H1 (cell line): ENCODE data around the gene DLG4. TPM values are rescaled to one million over a fixed set of nuclear protein-coding genes. Genes with fewer than 3 reads are reported as not detected.
A peak's percentile ranks its signal among the peaks of the same experiment; 100 is the strongest.

Experiments
- ATF3 ChIP-seq: IDR thresholded peaks from 2 replicates; pipeline ENCODE4 v1.6.1; 2011; ENCODE audit warnings: low read depth, mild to moderate bottlenecking, low read length; ENCODE audit not compliant: insufficient read depth
- CHD1 ChIP-seq: IDR thresholded peaks from 2 replicates; pipeline ENCODE4 v1.6.1; 2012; ENCODE audit warnings: low read depth, low read length, improper control_type of control experiment
- CTBP2 ChIP-seq: IDR thresholded peaks from 2 replicates; pipeline ENCODE4 v1.7.0; 2011; ENCODE audit warnings: borderline replicate concordance, mild to moderate bottlenecking, moderate library complexity, mixed read lengths, low read length; ENCODE audit not compliant: insufficient read depth, insufficient read length
- CTCF ChIP-seq, 3 experiments: IDR thresholded peaks; 1 replicate in 2 of 3; 2 replicates in 1 of 3; pipeline versions ENCODE4 v1.5.1 to v1.6.1; 2011; ENCODE audit warnings: low read length in 3 of 3, mild to moderate bottlenecking in 3 of 3, inconsistent platforms in 2 of 3, low read depth in 1 of 3, moderate library complexity in 1 of 3; ENCODE audit not compliant: insufficient read depth in 1 of 3; ENCODE audit errors: control extremely low read depth in 1 of 3
- EGR1 ChIP-seq: IDR thresholded peaks from 2 replicates; pipeline ENCODE4 v1.6.1; 2011; ENCODE audit warnings: low read depth, low read length, borderline replicate concordance
- EP300 ChIP-seq, 2 experiments: IDR thresholded peaks; 1 replicate in 1 of 2; 2 replicates in 1 of 2; pipeline ENCODE4 v1.6.1; 2011 to 2012; ENCODE audit warnings: low read depth in 2 of 2, low read length in 2 of 2, mild to moderate bottlenecking in 2 of 2, borderline replicate concordance in 1 of 2, inconsistent platforms in 1 of 2, moderate library complexity in 1 of 2
- FOSL1 ChIP-seq: IDR thresholded peaks from 2 replicates; pipeline ENCODE4 v1.6.1; 2011; ENCODE audit warnings: mild to moderate bottlenecking, low read depth, low read length, moderate library complexity; ENCODE audit not compliant: insufficient read depth
- GABPA ChIP-seq: IDR thresholded peaks from 2 replicates; pipeline ENCODE4 v1.6.1; 2011; ENCODE audit warnings: mild to moderate bottlenecking, low read length, moderate library complexity, borderline replicate concordance; ENCODE audit not compliant: insufficient read depth
- GTF2F1 ChIP-seq: IDR thresholded peaks from 2 replicates; pipeline ENCODE4 v1.6.1; 2012; ENCODE audit warnings: low read depth, low read length, improper control_type of control experiment, borderline replicate concordance
- HDAC6 ChIP-seq: IDR thresholded peaks from one replicate; pipeline ENCODE4 v1.7.1; 2012; ENCODE audit warnings: low read depth, mild to moderate bottlenecking, inconsistent platforms, low read length, moderate library complexity
- NRF1 ChIP-seq: IDR thresholded peaks from 2 replicates; pipeline ENCODE4 v1.6.1; 2011; ENCODE audit warnings: mild to moderate bottlenecking, low read depth, low read length, improper control_type of control experiment
- PHF8 ChIP-seq: fragments of 200-600 bp; sonication (generic); conservative IDR thresholded peaks from 2 replicates; pipeline ENCODE4 v1.7.1; 2012; ENCODE audit warnings: low read depth, mild to moderate bottlenecking, inconsistent platforms, low read length, moderate library complexity
- RFX5 ChIP-seq: IDR thresholded peaks from 2 replicates; pipeline ENCODE4 v1.6.1; 2011; ENCODE audit warnings: low read depth, low read length, improper control_type of control experiment, borderline replicate concordance
- RNF2 ChIP-seq: fragments of 200-900, 300-1000 bp; sonication (generic); IDR thresholded peaks from 2 replicates; pipeline ENCODE4 v1.7.1; 2016; ENCODE audit warnings: borderline replicate concordance, low read depth, mild to moderate bottlenecking, antibody characterized with exemption, low read length; ENCODE audit not compliant: poor library complexity, severe bottlenecking; ENCODE audit errors: missing control alignments
- SAP30 ChIP-seq: fragments of 300-600 bp; sonication (generic); IDR thresholded peaks from 2 replicates; pipeline ENCODE4 v1.7.1; 2012; ENCODE audit warnings: low read length, moderate library complexity, mild to moderate bottlenecking, inconsistent platforms; ENCODE audit not compliant: insufficient read depth, insufficient replicate concordance
- SIN3A ChIP-seq, 2 experiments: IDR thresholded peaks in 1 of 2; conservative IDR thresholded peaks in 1 of 2; 2 replicates each; pipeline ENCODE4 v1.6.1; 2011 to 2012; ENCODE audit warnings: low read length in 2 of 2, improper control_type of control experiment in 1 of 2, low read depth in 1 of 2, mild to moderate bottlenecking in 1 of 2
- SIX5 ChIP-seq: IDR thresholded peaks from 2 replicates; pipeline ENCODE4 v1.6.1; 2011; ENCODE audit warnings: mild to moderate bottlenecking, low read depth, low read length
- SP2 ChIP-seq: IDR thresholded peaks from 2 replicates; pipeline ENCODE4 v1.6.1; 2012; ENCODE audit warnings: mild to moderate bottlenecking, low read length, inconsistent platforms
- SUZ12 ChIP-seq: fragments of 200-600 bp; sonication (generic); IDR thresholded peaks from 2 replicates; pipeline ENCODE4 v1.6.1; 2012; ENCODE audit warnings: mild to moderate bottlenecking, inconsistent platforms, low read length, moderate library complexity, mixed read lengths
- TAF1 ChIP-seq: IDR thresholded peaks from 2 replicates; pipeline ENCODE4 v1.6.1; 2011; ENCODE audit warnings: mild to moderate bottlenecking, low read depth, low read length
- polyA plus RNA-seq, 7 experiments: library from polyadenylated mRNA; depleted of rRNA in 3 of 7; stranded (reverse) in 5 of 7; unstranded in 2 of 7; fragments of >200 nt in 5 of 7; fragments of 200-250 nt in 2 of 7; gene quantifications; 1 replicate in 5 of 7; 2 replicates in 1 of 7; 4 replicates in 1 of 7; pipeline versions ENCODE4 v1.2.1 to v1.2.3, GENCODE V29; 2011 to 2013; ENCODE audit warnings: missing spikeins in 2 of 7, mixed read lengths in 2 of 7
- total RNA-seq: library from RNA; stranded (reverse); fragmentation: NEBNext Ultra II Directional; extraction: Animal tissue kit (Norgen Biotek cat#: 25700); gene quantifications from 2 replicates; pipeline ENCODE4 v1.2.1, GENCODE V29; 2021
- TF ChIP-seq, protein P1 (sequence below): IDR thresholded peaks from 2 replicates; pipeline ENCODE4 v1.6.1; 2012; ENCODE audit warnings: inconsistent platforms

The DLG4 gene
- total and polyA plus RNA-seq, 2 of the 8 experiments (the other 6 are each of a cell fraction or from before 2014, with no cell fraction given) = 18.9 to 45.9 TPM

DNA sequence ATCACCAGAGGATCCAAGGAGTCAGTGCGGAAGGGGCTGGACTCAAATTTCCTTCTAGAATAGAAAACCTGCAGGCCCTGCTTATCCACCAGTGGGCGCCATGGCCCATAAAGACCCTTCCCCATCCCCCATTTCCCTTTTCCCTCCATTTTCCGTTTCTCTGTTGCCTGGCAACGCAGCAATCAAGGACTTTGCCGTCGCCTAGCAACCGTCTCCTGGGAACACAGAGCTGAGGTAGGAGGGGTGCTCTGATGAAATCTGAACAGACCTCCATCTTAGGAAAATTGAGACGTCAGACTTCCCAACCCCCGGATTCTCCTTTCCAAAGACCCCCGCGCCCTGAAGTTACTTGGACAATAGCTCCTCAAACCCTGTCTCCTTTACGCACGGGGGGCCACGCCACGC is 5.7 kb downstream of the DLG4 start (continued):
- 0 out of 2 replicates have a peak, but pooled peaks have one; percentile 41 for TF ChIP-seq ATF3
- TF ChIP-seq GTF2F1 = no peak
- TF ChIP-seq SAP30 = peak; percentile 39
- TF ChIP-seq SUZ12 = no peak
- TF ChIP-seq CTCF (IDR thresholded peaks at IDR 0.05; ENCODE audit: control extremely low read depth in 1 of 3, insufficient read depth in 1 of 3, low read depth in 1 of 3, low read length in 3 of 3) = peak; percentile 68 to 95 (median 78)
- TF ChIP-seq SIN3A (conservative IDR thresholded peaks at IDR 0.05 in 1 of 2, IDR thresholded peaks at IDR 0.05 in 1 of 2; ENCODE audit: low read depth in 1 of 2, low read length in 2 of 2) = peak; percentile 67 to 96; a peak in 2 of 4 replicates
- TF ChIP-seq RNF2 = no peak
- no peak for TF ChIP-seq HDAC6
- TF ChIP-seq FOSL1 = no peak
- TF ChIP-seq NRF1 = no peak
- TF ChIP-seq, protein P1, sequence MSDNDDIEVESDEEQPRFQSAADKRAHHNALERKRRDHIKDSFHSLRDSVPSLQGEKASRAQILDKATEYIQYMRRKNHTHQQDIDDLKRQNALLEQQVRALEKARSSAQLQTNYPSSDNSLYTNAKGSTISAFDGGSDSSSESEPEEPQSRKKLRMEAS = no peak
- no peak for TF ChIP-seq SP2
- TF ChIP-seq CHD1 = no peak
- no peak for TF ChIP-seq EGR1
- no peak for TF ChIP-seq CTBP2
- TF ChIP-seq SIX5 = no peak
- TF ChIP-seq TAF1 = no peak
- no peak for TF ChIP-seq GABPA
- TF ChIP-seq RFX5 = no peak
- no peak for TF ChIP-seq PHF8
- peak; percentile 66 to 96 for TF ChIP-seq EP300 (IDR thresholded peaks at IDR 0.05; ENCODE audit: borderline replicate concordance in 1 of 2, low read depth in 2 of 2, low read length in 2 of 2)
